Parathyroid adenoma (tissue), 2 donors: ENCODE results near the gene CIT.

ENCODE experiments used
- H2AFZ ChIP-seq: fragments of 300-600 bp; sonication (generic); one replicate; pipeline ENCODE4 v1.7.0; 2017; ENCODE audit warnings: antibody characterized with exemption, mild to moderate bottlenecking
- H3K27ac ChIP-seq: fragments of 300-600 bp; sonication (generic); one replicate; pipeline ENCODE4 v1.7.0; 2017
- H3K27me3 ChIP-seq: fragments of 300-600 bp; sonication (generic); one replicate; pipeline ENCODE4 v1.7.0; 2017; ENCODE audit warnings: low read length; ENCODE audit not compliant: control insufficient read depth, insufficient read depth
- H3K36me3 ChIP-seq: fragments of 300-600 bp; sonication (generic); one replicate; pipeline ENCODE4 v1.7.0; 2017; ENCODE audit warnings: low read length; ENCODE audit not compliant: control insufficient read depth, insufficient read depth
- H3K4me1 ChIP-seq: fragments of 300-600 bp; sonication (generic); one replicate; pipeline ENCODE4 v1.7.0; 2017; ENCODE audit warnings: control low read depth
- H3K4me2 ChIP-seq: fragments of 300-600 bp; sonication (generic); one replicate; pipeline ENCODE4 v1.7.0; 2017; ENCODE audit warnings: low read length
- H3K4me3 ChIP-seq: fragments of 300-600 bp; sonication (generic); one replicate; pipeline ENCODE4 v1.7.0; 2017; ENCODE audit warnings: low read depth, low read length
- H3K79me2 ChIP-seq: fragments of 300-600 bp; sonication (generic); one replicate; pipeline ENCODE4 v1.7.0; 2017; ENCODE audit warnings: control low read depth
- H3K9ac ChIP-seq: fragments of 300-600 bp; sonication (generic); one replicate; pipeline ENCODE4 v1.7.0; 2017; ENCODE audit warnings: mild to moderate bottlenecking
- H3K9me3 ChIP-seq: fragments of 300-600 bp; sonication (generic); one replicate; pipeline ENCODE4 v1.7.0; 2017; ENCODE audit warnings: low read length; ENCODE audit not compliant: control insufficient read depth
- CTCF ChIP-seq: fragments of 300-600 bp; sonication (generic); IDR thresholded peaks from one replicate; pipeline ENCODE4 v1.7.0; 2017; ENCODE audit warnings: antibody characterized with exemption, mild to moderate bottlenecking
- donor health status: primary hyperparathyroidism.

The CIT gene

GRCh38 chr12:119687879-119688278 is 189.2 kb downstream of the CIT start:
- no peaks in the 10 kb centered on the region for H3K36me3 ChIP-seq
- no peak overlapping the region for H3K9ac ChIP-seq
- no peak for TF ChIP-seq CTCF
- no peak overlapping the region for H3K4me3 ChIP-seq
- no peaks in the 10 kb centered on the region for H3K27me3 ChIP-seq
- H3K27ac ChIP-seq = no peak overlapping the region
- no peaks in the 10 kb centered on the region for H3K79me2 ChIP-seq
- no peak overlapping the region for H3K4me2 ChIP-seq
- no peak overlapping the region for H2AFZ ChIP-seq
- no peaks in the 10 kb centered on the region for H3K9me3 ChIP-seq
- peaks cover 28% of the 10 kb centered on the region for H3K4me1 ChIP-seq

GRCh38 chr12:119687406-119687805 is 189.7 kb downstream of the CIT start:
- no peak for TF ChIP-seq CTCF
- Histone ChIP-seq H3K4me2 (no peak overlapping the region), H3K4me3 (no peak overlapping the region), H3K36me3 (no peaks in the 10 kb centered on the region), H2AFZ (no peak overlapping the region), H3K27ac (no peak overlapping the region), H3K9me3 (no peaks in the 10 kb centered on the region), H3K9ac (no peak overlapping the region), H3K79me2 (no peaks in the 10 kb centered on the region), H3K4me1 (peaks cover 28% of the 10 kb centered on the region), H3K27me3 (no peaks in the 10 kb centered on the region)

- H3K9ac ChIP-seq = no peak overlapping the region
Observed at GRCh38 chr12:119686776-119687175, 190.3 kb downstream of the CIT start.

GRCh38 chr12:119686355-119686754 is 190.8 kb downstream of the CIT start:
- Histone ChIP-seq H3K4me1 (peaks cover 31% of the 10 kb centered on the region), H3K4me3 (no peak overlapping the region), H3K9me3 (no peaks in the 10 kb centered on the region), H3K4me2 (peak overlapping the region; percentile 2), H3K36me3 (no peaks in the 10 kb centered on the region), H2AFZ (peak overlapping the region; percentile 65), H3K9ac (no peak overlapping the region), H3K27ac (peak overlapping the region; percentile 12), H3K79me2 (no peaks in the 10 kb centered on the region), H3K27me3 (no peaks in the 10 kb centered on the region)
- TF ChIP-seq CTCF = no peak

More at GRCh38 chr12:119686776-119687175, 190.3 kb downstream of the CIT start:
- Histone ChIP-seq H3K36me3 (no peaks in the 10 kb centered on the region), H3K79me2 (no peaks in the 10 kb centered on the region), H3K4me3 (no peak overlapping the region), H3K27me3 (no peaks in the 10 kb centered on the region), H3K9me3 (no peaks in the 10 kb centered on the region), H3K27ac (no peak overlapping the region), H3K4me2 (peak overlapping the region; percentile 2), H3K4me1 (peaks cover 31% of the 10 kb centered on the region), H2AFZ (no peak overlapping the region)
- no peak for TF ChIP-seq CTCF

GRCh38 chr12:119685375-119685774 is 191.7 kb downstream of the CIT start:
- no peak overlapping the region for H3K4me3 ChIP-seq
- no peaks in the 10 kb centered on the region for H3K36me3 ChIP-seq
- H3K79me2 ChIP-seq = no peaks in the 10 kb centered on the region
- no peaks in the 10 kb centered on the region for H3K9me3 ChIP-seq
- no peaks in the 10 kb centered on the region for H3K27me3 ChIP-seq
- peak overlapping the region; percentile 39 for H2AFZ ChIP-seq
- H3K27ac ChIP-seq = peak overlapping the region; percentile 37
- no peak for TF ChIP-seq CTCF
- no peak overlapping the region for H3K4me2 ChIP-seq
- peaks cover 31% of the 10 kb centered on the region for H3K4me1 ChIP-seq
- H3K9ac ChIP-seq = no peak overlapping the region
